ENCODE results near the gene PDE1C.

- TF ChIP-seq CTCF (conservative IDR thresholded peaks at IDR 0.05 in 1 of 2, IDR thresholded peaks at IDR 0.05 in 1 of 2; ENCODE audit: low read depth in 1 of 2, low read length in 2 of 2): no peak
- no peak for TF ChIP-seq EZH2 (IDR thresholded peaks at IDR 0.05; ENCODE audit: low read length, missing control alignments)
Measured at GRCh38 chr7:32070406-32071360, at the start of gene PDE1C.
